ENCODE results near the gene NDUFC1. TPM values are rescaled to one million over a fixed set of nuclear protein-coding genes. Genes with fewer than 3 reads are reported as not detected.
"Not testable (repeated sequence)": the region's sequence is repeated elsewhere in the genome, so short reads cannot be mapped to it uniquely, and the experiment has no call there.

Gene NDUFC1
- polyA plus RNA-seq, 1 experiment = 52.9 TPM

DNA sequence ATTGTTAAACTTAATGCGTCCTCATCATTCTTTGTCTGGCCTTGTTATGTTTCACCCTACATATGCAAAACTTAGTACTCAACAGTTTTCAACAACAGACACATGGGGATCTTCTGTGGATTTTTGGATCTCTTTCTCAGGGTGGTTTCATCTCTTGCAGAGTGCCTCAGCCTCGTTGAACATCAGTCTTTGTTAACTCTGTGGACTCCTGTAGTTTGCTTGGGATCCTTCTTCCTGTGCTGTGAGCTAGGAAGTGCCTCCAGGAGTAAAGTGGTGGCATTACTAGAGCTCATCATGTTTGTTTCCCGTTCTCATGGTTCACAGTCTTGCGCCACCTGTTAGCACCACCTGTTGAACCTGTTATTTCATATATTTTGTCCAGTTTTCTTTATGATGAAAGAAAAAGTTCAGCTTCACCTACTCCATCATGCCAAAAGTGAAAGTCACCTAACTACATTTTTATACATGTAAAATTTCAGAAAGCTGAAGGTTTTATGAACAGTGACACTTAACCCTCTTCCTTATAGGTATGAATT, 27.5 kb upstream of the NDUFC1 start:
- DNase-seq (ENCODE audit: low read depth, low spot score) = no peak
- H3K27me3 ChIP-seq (ENCODE audit: control insufficient read depth, insufficient read depth, low read length) = no peaks in the 10 kb centered on the region
- H3K9me3 ChIP-seq (ENCODE audit: control insufficient read depth, insufficient read depth, low read length) = no peaks in the 10 kb centered on the region
- H3K27ac ChIP-seq (ENCODE audit: low read depth, low read length) = no peak overlapping the region
- POLR2A ChIA-PET = no interaction called here
- TF ChIP-seq, protein P1, sequence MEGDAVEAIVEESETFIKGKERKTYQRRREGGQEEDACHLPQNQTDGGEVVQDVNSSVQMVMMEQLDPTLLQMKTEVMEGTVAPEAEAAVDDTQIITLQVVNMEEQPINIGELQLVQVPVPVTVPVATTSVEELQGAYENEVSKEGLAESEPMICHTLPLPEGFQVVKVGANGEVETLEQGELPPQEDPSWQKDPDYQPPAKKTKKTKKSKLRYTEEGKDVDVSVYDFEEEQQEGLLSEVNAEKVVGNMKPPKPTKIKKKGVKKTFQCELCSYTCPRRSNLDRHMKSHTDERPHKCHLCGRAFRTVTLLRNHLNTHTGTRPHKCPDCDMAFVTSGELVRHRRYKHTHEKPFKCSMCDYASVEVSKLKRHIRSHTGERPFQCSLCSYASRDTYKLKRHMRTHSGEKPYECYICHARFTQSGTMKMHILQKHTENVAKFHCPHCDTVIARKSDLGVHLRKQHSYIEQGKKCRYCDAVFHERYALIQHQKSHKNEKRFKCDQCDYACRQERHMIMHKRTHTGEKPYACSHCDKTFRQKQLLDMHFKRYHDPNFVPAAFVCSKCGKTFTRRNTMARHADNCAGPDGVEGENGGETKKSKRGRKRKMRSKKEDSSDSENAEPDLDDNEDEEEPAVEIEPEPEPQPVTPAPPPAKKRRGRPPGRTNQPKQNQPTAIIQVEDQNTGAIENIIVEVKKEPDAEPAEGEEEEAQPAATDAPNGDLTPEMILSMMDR (IDR thresholded peaks at IDR 0.05; ENCODE audit: low read depth, low read length) = no peak
- CTCF ChIA-PET = interaction anchor here (1.2 to 1.5 kb wide), 2 partner anchors 11 to 299 kb away, joined by 3 to 5 read pairs; no protein-coding TSS in a partner anchor
- no peak overlapping the region for H3K4me3 ChIP-seq (ENCODE audit: low read depth, low read length)

DNA sequence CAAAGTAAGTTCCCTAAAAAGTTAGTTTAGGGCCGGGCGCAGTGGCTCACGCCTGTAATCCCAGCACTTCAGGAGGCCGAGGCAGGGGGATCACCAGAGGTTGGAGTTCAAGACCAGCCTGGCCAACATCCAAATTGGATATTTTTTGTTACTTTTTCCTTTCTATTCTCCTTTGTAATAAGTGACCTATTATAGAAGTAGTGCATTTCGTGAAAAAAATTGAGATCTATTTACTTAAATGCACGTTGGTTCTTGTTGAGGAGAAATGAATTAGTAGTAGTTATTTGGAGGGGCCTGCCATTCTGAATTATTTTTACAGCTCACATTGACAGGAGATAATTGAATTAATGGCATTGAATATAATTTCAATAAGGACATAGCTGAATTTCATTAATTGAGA, 22.3 kb upstream of the NDUFC1 start:
- H3K9me3 ChIP-seq (ENCODE audit: control insufficient read depth, insufficient read depth, low read length) = no peaks in the 10 kb centered on the region
- H3K27me3 ChIP-seq (ENCODE audit: control insufficient read depth, insufficient read depth, low read length) = no peaks in the 10 kb centered on the region
- CTCF ChIA-PET = interaction anchor here (0.7 kb wide), 1 partner anchor 89 kb away, joined by 4 read pairs; no protein-coding TSS in a partner anchor
- no peak for DNase-seq (ENCODE audit: low read depth, low spot score)
- no peak overlapping the region for H3K4me3 ChIP-seq (ENCODE audit: low read depth, low read length)
- POLR2A ChIA-PET = no interaction called here
- no peak overlapping the region for H3K27ac ChIP-seq (ENCODE audit: low read depth, low read length)
- TF ChIP-seq, protein P1 (IDR thresholded peaks at IDR 0.05; ENCODE audit: low read depth, low read length) = no peak

DNA sequence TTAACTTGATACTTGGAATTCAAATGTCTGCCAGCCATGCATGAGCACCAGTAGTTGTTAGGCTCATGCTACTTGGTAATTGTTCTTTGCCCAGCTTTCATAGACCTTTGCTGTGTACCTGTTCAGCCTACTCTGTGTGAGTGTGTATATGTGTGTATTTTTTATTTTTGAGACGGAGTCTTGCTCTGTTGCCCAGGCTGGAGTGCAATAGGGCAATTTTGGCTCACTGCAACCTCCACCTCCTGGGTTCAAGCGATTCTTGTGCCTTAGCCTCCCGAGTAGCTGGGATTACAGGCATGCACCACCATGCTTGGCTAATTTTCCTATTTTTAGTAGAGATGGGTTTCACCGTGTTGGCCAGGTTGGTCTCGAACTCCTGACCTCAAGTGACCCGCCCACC, 20.3 kb upstream of the NDUFC1 start:
- CTCF ChIA-PET = interaction anchor here (0.5 to 3.2 kb wide), 4 partner anchors 11 to 156 kb away, joined by 4 to 13 read pairs (median 4); no protein-coding TSS in a partner anchor
- H3K4me3 ChIP-seq (ENCODE audit: low read depth, low read length); H3K9me3 ChIP-seq (ENCODE audit: control insufficient read depth, insufficient read depth, low read length); H3K27me3 ChIP-seq (ENCODE audit: control insufficient read depth, insufficient read depth, low read length); H3K27ac ChIP-seq (ENCODE audit: low read depth, low read length); DNase-seq (ENCODE audit: low read depth, low spot score); POLR2A ChIA-PET: not testable (repeated sequence)

DNA sequence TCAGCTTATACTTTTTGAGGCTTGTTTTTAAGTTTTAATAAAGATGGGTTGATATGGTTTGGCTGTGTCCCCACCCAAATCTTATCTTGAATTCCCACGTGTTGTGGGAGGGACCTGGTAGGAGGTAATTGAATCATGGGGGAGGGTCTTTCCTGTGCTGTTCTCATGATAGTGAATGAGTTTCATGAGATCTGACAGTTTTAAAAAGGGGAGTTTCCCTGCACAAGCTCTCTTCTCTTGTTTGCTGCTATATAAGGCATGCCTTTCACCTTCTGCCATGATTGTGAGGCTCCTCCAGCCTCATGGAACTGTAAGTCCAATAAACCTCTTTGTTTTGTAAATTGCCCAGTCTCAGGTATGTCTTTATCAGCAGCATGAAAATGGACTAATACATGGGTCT, 19.8 kb upstream of the NDUFC1 start:
- H3K27ac ChIP-seq (ENCODE audit: low read depth, low read length); DNase-seq (ENCODE audit: low read depth, low spot score); H3K9me3 ChIP-seq (ENCODE audit: control insufficient read depth, insufficient read depth, low read length); POLR2A ChIA-PET; H3K27me3 ChIP-seq (ENCODE audit: control insufficient read depth, insufficient read depth, low read length); H3K4me3 ChIP-seq (ENCODE audit: low read depth, low read length): not testable (repeated sequence)
- CTCF ChIA-PET = interaction anchor here (0.5 to 3.2 kb wide), 4 partner anchors 10 to 129 kb away, joined by 3 to 13 read pairs (median 4); no protein-coding TSS in a partner anchor

DNA sequence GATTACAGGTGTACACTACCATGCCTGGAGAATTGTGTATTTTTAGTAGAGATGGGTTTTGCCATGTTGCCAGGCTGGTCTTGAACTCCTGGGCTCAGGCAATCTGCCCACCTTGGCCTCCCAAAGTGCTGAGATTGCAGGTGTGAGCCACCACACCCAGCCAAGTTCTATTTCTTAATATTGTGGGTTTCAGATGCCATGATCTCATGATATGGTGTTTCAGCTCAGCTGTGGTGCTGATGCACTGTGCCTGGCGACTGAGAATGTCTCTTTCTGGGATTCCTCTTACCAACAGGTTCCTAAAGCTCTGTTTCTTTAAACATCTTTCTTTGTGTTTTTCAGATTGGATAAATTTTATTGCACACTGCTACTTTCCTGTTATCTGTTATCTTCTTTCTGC, 17.3 kb upstream of the NDUFC1 start:
- Histone ChIP-seq H3K9me3 (ENCODE audit: control insufficient read depth, insufficient read depth, low read length) (peaks cover 3% of the 10 kb centered on the region; the same call in 1 of the 2 replicates), H3K4me3 (ENCODE audit: low read depth, low read length) (no peak overlapping the region), H3K27me3 (ENCODE audit: control insufficient read depth, insufficient read depth, low read length) (no peaks in the 10 kb centered on the region), H3K27ac (ENCODE audit: low read depth, low read length) (no peak overlapping the region)
- TF ChIP-seq, protein P1 (IDR thresholded peaks at IDR 0.05; ENCODE audit: low read depth, low read length) = no peak
- POLR2A ChIA-PET = no interaction called here
- CTCF ChIA-PET = no interaction called here
- DNase-seq (ENCODE audit: low read depth, low spot score) = no peak

DNA sequence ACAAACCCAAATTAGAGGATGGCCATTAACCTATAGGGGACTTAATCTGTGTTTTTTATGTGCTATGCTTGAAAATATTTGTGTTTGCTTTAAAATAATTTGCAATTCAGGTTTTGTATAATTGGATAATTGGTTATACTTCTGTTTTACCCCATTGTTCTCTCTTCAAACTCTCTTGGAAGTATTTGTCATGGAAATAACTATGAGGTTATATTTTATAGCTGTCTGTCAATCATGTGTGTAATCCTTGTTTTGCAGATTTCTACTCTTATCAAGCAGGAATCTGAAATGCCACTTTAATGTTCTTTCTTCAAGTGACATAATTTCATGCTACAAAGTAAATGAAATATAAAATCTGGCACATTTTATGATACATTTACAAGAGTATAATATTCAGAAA, 15.4 kb upstream of the NDUFC1 start:
- Histone ChIP-seq H3K27me3 (ENCODE audit: control insufficient read depth, insufficient read depth, low read length) (no peaks in the 10 kb centered on the region), H3K4me3 (ENCODE audit: low read depth, low read length) (no peak overlapping the region), H3K9me3 (ENCODE audit: control insufficient read depth, insufficient read depth, low read length) (peaks cover 3% of the 10 kb centered on the region; the same call in 1 of the 2 replicates), H3K27ac (ENCODE audit: low read depth, low read length) (no peak overlapping the region)
- no peak for DNase-seq (ENCODE audit: low read depth, low spot score)
- ChIA-PET POLR2A (no interaction called here), CTCF (no interaction called here)
- TF ChIP-seq, protein P1 (IDR thresholded peaks at IDR 0.05; ENCODE audit: low read depth, low read length) = no peak

Data from AG04450 (cell line).